ENCODE data around the gene SPX.

SPX gene, protein sequence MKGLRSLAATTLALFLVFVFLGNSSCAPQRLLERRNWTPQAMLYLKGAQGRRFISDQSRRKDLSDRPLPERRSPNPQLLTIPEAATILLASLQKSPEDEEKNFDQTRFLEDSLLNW

DNA sequence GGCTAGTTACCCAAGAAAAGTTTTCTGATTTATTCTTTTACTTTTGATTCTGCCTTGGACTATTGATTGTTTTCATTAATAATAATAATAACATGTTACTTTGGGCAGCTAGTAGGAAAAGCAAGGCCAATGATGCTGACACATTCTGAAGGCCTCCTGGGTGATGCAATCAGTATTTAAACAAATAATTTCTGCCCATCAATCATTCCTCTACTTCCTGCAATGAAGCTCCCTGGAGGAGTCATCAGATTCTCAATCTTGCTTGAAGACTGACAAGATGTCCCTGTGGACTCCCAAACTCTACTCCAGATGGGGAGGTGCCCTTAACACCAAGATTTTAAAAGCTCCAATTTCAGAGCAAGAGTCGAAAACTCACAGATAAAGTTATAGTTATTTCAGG, at the start of gene SPX:
Gene SPX, plus strand, starts transcription at position 244 of the 400 bp plus-strand sequence. CDS start 177 bp downstream, outside the sequence.
- no peak for DNase-seq (ENCODE audit: low read depth)
- TF ChIP-seq, protein P1, sequence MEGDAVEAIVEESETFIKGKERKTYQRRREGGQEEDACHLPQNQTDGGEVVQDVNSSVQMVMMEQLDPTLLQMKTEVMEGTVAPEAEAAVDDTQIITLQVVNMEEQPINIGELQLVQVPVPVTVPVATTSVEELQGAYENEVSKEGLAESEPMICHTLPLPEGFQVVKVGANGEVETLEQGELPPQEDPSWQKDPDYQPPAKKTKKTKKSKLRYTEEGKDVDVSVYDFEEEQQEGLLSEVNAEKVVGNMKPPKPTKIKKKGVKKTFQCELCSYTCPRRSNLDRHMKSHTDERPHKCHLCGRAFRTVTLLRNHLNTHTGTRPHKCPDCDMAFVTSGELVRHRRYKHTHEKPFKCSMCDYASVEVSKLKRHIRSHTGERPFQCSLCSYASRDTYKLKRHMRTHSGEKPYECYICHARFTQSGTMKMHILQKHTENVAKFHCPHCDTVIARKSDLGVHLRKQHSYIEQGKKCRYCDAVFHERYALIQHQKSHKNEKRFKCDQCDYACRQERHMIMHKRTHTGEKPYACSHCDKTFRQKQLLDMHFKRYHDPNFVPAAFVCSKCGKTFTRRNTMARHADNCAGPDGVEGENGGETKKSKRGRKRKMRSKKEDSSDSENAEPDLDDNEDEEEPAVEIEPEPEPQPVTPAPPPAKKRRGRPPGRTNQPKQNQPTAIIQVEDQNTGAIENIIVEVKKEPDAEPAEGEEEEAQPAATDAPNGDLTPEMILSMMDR (IDR thresholded peaks at IDR 0.05; ENCODE audit: insufficient read depth, low read depth, low read length, missing control alignments): no peak
- H3K4me3 ChIP-seq (ENCODE audit: low read depth, low read length): no peak within 1 kb of the TSS

DNA sequence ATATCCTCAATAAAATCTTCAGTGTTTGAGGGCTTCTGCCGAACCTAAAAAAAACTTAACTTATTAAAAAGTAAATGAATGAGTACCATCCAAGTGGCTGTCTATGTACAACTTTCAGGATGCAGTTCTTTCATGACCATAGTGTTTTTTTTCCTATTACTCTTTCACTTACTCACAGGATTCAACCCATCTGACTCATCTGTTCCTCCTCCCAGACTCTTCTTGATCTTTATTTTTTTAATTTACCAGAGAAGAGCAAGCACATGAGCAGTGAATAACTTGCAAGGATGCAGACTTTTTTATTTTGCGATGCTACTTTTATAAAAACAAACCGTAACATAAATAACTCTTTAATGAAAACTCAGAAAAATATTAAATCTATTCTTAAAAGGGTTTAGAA, 49.1 kb upstream of the SPX start:
- no peak overlapping the region for H3K4me3 ChIP-seq (ENCODE audit: low read depth, low read length)
- no peak for DNase-seq (ENCODE audit: low read depth)
- TF ChIP-seq, protein P1 (IDR thresholded peaks at IDR 0.05; ENCODE audit: insufficient read depth, low read depth, low read length, missing control alignments): no peak

DNA sequence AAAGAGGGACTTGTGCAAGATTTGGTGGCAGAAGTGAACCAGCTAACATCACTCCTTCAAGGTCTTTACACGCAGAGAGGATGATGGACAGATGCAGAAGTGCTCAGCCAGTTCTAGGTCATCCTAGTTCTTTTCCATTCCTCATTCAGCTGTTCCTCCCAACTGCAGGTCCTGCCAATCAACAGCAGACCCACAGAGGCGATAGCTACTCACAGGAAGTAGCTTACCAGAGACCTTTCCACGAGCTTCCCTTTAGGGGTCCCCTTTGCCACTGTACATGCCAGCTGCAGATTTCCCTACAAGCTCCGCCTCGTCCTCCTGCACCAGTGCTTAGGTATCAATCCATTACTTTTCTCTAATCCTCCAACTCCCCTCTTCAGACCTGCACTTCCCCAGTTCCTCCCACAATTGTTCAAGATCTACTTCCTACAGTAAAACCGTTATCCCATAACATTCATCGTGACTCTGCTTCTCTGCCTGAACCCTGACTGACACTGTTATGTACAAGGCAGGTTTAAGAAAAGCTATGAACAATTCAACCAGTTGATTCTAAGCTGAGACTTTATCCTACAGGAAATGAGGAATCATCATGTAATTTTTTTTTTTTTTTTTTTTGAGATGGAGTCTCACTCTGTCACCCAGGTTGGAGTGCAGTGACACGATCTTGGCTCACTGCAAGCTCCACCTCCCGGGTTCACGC, 47.2 kb upstream of the SPX start:
- no peak for DNase-seq (ENCODE audit: low read depth)
- H3K4me3 ChIP-seq (ENCODE audit: low read depth, low read length): no peak overlapping the region
- TF ChIP-seq, protein P1 (IDR thresholded peaks at IDR 0.05; ENCODE audit: insufficient read depth, low read depth, low read length, missing control alignments): no peak

DNA sequence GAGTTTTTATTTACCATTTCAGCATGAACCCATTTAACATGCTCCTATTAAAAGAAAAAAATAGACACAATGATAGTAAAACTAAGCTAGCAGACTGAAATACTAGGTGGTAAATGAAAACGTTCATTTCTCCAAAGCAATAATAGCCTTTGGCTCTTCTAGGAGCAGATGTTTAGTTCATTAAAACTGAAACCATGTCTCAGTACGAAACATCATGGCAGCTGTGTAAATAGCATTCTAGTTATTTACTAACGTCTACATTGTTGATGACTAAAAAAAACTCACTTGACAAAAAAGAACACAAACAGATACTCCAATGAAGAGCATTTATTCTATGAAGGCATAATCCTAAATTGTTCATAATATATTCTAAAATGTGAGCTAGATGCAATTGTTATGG, 42.6 kb upstream of the SPX start:
- no peak overlapping the region for H3K4me3 ChIP-seq (ENCODE audit: low read depth, low read length)
- TF ChIP-seq, protein P1 (IDR thresholded peaks at IDR 0.05; ENCODE audit: insufficient read depth, low read depth, low read length, missing control alignments): no peak
- DNase-seq (ENCODE audit: low read depth): no peak

DNA sequence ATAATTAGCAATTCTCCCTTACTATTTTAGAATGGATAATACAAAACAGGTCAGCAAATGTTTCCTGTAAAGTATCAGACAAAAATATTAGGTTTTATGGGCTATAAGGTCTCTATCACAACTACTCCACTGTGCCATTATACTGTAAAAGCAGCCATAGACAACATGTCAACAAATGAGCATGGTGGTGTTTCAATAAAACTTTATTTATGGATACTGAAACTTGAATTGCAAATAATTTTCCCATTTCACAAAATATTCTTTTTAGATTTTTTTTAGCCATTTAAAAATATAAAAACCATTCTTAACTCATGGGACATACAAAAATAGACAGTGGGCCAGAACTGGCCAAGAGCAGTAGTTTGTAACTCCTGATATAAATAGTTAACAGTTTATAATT, 40.1 kb upstream of the SPX start:
- TF ChIP-seq, protein P1 (IDR thresholded peaks at IDR 0.05; ENCODE audit: insufficient read depth, low read depth, low read length, missing control alignments): no peak
- DNase-seq (ENCODE audit: low read depth): no peak
- H3K4me3 ChIP-seq (ENCODE audit: low read depth, low read length): no peak overlapping the region

DNA sequence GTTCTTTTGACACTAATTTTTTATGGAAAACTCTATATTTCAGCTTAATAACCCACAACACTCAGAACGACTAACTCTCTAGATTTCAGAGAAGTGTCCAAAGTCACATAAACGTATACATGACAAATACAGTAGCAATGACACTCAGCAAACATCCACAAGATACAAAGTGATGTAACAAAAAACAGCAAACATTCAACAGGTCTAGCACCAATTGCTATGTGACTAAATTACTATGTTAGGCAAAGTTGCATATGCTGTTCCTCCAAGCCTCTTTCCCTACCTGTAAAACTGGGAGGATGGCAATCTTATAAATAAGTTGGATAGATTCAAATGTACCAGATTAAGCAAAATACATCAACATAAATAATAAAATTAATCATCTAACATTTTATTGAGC, 26.3 kb upstream of the SPX start:
- TF ChIP-seq, protein P1 (IDR thresholded peaks at IDR 0.05; ENCODE audit: insufficient read depth, low read depth, low read length, missing control alignments): no peak
- no peak for DNase-seq (ENCODE audit: low read depth)
- H3K4me3 ChIP-seq (ENCODE audit: low read depth, low read length): peak overlapping the region; percentile 93
